PC-3 (cell line): Measurements from ENCODE around the gene PDPK1. TPM values are rescaled to one million over a fixed set of nuclear protein-coding genes. Genes with fewer than 3 reads are reported as not detected.

ENCODE experiments used
- ATAC-seq: fragments of 200-7000 bp; cut with Tn5 transposase; 2 replicates; pipeline ENCODE4 v1.9.1; 2020; ENCODE audit warnings: mild to moderate bottlenecking, moderate library complexity
- BruUV-seq: library from RNA; stranded (reverse); fragments of 400-500 nt; replicated peaks from 2 replicates; lab custom pipeline; 2021; lab: Mats Ljungman, UMichigan
- CTCF ChIA-PET: fragments of 300-600 bp; sonication (Branson Sonifier 250); formaldehyde crosslinking; loops from one replicate; lab custom pipeline; 2022; ENCODE audit warnings: antibody characterized with exemption; lab: Charles Lee
- POLR2A ChIA-PET: fragments of 300-600 bp; sonication (Branson Sonifier 250); formaldehyde crosslinking; loops from one replicate; lab custom pipeline; 2022; ENCODE audit warnings: antibody characterized with exemption; ENCODE audit not compliant: unreplicated experiment; lab: Charles Lee
- DNase-seq: peaks from one replicate; pipeline ENCODE4 v3.0.0-alpha.2; 2015
- H2AFZ ChIP-seq: fragments of 300-600 bp; sonication (generic); 2 replicates; pipeline ENCODE4 v1.6.0; 2016; ENCODE audit warnings: antibody characterized with exemption, low read length
- H3F3A ChIP-seq: fragments of 300-600 bp; sonication (generic); one replicate; pipeline ENCODE4 v1.6.0; 2017; ENCODE audit warnings: antibody characterized with exemption, low read length, control low read depth, mild to moderate bottlenecking; ENCODE audit not compliant: unreplicated experiment
- H3K27ac ChIP-seq: fragments of 300-600 bp; sonication (generic); 2 replicates; pipeline ENCODE4 v1.5.1; 2016; ENCODE audit warnings: mild to moderate bottlenecking, low read length
- H3K27me3 ChIP-seq: fragments of 300-600 bp; sonication (generic); 2 replicates; pipeline ENCODE4 v1.6.1; 2016; ENCODE audit warnings: low read length, mixed read lengths
- H3K36me3 ChIP-seq: fragments of 300-600 bp; sonication (generic); 2 replicates; pipeline ENCODE4 v1.6.1; 2016; ENCODE audit warnings: low read depth, mixed run types, low read length, mixed read lengths
- H3K4me1 ChIP-seq: fragments of 300-600 bp; sonication (generic); 2 replicates; pipeline ENCODE4 v1.5.1; 2016; ENCODE audit warnings: low read length; ENCODE audit not compliant: insufficient read depth
- H3K4me2 ChIP-seq: fragments of 300-600 bp; sonication (generic); 2 replicates; pipeline ENCODE4 v1.6.0; 2016; ENCODE audit warnings: low read length
- H3K4me3 ChIP-seq: fragments of 300-600 bp; sonication (generic); 2 replicates; pipeline ENCODE4 v1.5.1; 2016; ENCODE audit warnings: mild to moderate bottlenecking, low read length, mixed read lengths
- H3K79me2 ChIP-seq: fragments of 300-600 bp; sonication (generic); 2 replicates; pipeline ENCODE4 v1.6.1; 2017; ENCODE audit warnings: low read length, mixed read lengths
- H3K9ac ChIP-seq: fragments of 300-600 bp; sonication (generic); 2 replicates; pipeline ENCODE4 v1.6.0; 2016; ENCODE audit warnings: mild to moderate bottlenecking, low read length
- H3K9me2 ChIP-seq: fragments of 300-600 bp; sonication (generic); replicated peaks from 2 replicates; pipeline ENCODE4 v1.6.1; 2016; ENCODE audit warnings: mixed run types, low read length, mixed read lengths
- H3K9me3 ChIP-seq: fragments of 300-600 bp; sonication (generic); 2 replicates; pipeline ENCODE4 v1.6.1; 2016; ENCODE audit warnings: low read length, mixed read lengths
- H4K20me1 ChIP-seq: fragments of 300-600 bp; sonication (generic); 2 replicates; pipeline ENCODE4 v1.6.1; 2016; ENCODE audit warnings: low read length, mixed read lengths
- EZH2 ChIP-seq: fragments of 300-600 bp; sonication (generic); IDR thresholded peaks from one replicate; pipeline ENCODE4 v1.6.1; 2017; ENCODE audit warnings: antibody characterized with exemption, mild to moderate bottlenecking, low read length; ENCODE audit not compliant: unreplicated experiment
- EZH2phosphoT487 ChIP-seq: fragments of 300-600 bp; sonication (generic); IDR thresholded peaks from 2 replicates; pipeline ENCODE4 v1.6.1; 2018; ENCODE audit warnings: mild to moderate bottlenecking, antibody characterized with exemption, low read length, borderline replicate concordance
- intact Hi-C: fragments of 100-400 bp; cut with micrococcal nuclease; formaldehyde crosslinking; loops from 2 replicates; pipeline ENCODE4 v1.9.0; 2023
- total RNA-seq: library from RNA; depleted of rRNA; stranded (reverse); fragments of >200 nt; gene quantifications from 2 replicates; pipeline ENCODE4 v1.2.3, GENCODE V29; 2014
- TF ChIP-seq, protein P1 (sequence below): fragments of 300-600 bp; sonication (generic); conservative IDR thresholded peaks from 2 replicates; pipeline ENCODE4 v1.5.1; 2017; ENCODE audit warnings: antibody characterized with exemption, low read depth, mild to moderate bottlenecking, low read length

The PDPK1 gene
- total RNA-seq, 1 experiment from 2014 or later = 13.7 TPM

DNA sequence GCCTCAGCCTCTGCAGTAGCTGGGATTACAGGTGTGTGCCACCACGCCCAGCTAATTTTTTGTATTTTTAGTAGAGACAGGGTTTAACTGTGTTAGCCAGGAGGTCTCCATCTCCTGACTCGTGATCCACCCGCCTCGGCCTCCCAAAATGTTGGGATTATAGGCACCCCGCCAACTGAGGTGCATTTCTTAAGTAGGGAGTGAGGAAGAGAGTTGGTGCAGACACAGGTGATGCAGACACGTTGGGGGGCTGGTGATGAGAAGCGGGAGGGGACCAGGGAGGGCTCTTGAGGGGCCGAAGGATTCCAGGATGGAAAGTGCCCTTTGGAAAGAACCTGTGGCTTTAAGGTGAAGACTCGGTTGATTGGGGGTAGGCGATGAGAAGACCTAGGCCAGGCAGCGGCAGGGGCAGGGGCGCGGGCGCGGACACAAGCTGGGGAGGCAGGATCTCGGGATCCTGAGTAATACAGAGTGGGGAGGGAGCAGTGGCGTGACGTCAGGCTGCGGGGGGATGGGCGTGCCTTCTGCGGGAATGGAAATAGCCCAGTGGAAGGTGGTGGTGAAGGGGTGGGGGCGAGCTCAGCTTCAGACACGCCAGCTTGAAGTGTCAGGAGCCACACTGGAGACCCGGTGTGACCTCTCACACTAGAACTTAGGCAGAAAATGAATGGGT is 26.6 kb upstream of the PDPK1 start:
- Histone ChIP-seq H3K4me2 (no peak overlapping the region), H3K27me3 (no peaks in the 10 kb centered on the region), H3K27ac (no peak overlapping the region), H3K36me3 (no peaks in the 10 kb centered on the region), H3K9ac (no peak overlapping the region), H2AFZ (no peak overlapping the region), H3K9me2 (no peaks in the 10 kb centered on the region), H3K9me3 (no peaks in the 10 kb centered on the region), H3K4me1 (peaks cover 15% of the 10 kb centered on the region), H3F3A (no peaks in the 10 kb centered on the region), H3K4me3 (no peak overlapping the region), H4K20me1 (peaks cover 18% of the 10 kb centered on the region), H3K79me2 (peaks cover 24% of the 10 kb centered on the region)
- DNase-seq (no peak), ATAC-seq (no peak)
- BruUV-seq = no TSS peak
- intact Hi-C loops = no loop called here
- CTCF ChIA-PET = no interaction called here
- POLR2A ChIA-PET = interaction anchor here (0.6 kb wide), 1 partner anchor 37 kb away, joined by 8 read pairs; the partner anchor contains the start of gene TBC1D24
- TF ChIP-seq, protein P1, sequence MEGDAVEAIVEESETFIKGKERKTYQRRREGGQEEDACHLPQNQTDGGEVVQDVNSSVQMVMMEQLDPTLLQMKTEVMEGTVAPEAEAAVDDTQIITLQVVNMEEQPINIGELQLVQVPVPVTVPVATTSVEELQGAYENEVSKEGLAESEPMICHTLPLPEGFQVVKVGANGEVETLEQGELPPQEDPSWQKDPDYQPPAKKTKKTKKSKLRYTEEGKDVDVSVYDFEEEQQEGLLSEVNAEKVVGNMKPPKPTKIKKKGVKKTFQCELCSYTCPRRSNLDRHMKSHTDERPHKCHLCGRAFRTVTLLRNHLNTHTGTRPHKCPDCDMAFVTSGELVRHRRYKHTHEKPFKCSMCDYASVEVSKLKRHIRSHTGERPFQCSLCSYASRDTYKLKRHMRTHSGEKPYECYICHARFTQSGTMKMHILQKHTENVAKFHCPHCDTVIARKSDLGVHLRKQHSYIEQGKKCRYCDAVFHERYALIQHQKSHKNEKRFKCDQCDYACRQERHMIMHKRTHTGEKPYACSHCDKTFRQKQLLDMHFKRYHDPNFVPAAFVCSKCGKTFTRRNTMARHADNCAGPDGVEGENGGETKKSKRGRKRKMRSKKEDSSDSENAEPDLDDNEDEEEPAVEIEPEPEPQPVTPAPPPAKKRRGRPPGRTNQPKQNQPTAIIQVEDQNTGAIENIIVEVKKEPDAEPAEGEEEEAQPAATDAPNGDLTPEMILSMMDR = no peak
- TF ChIP-seq EZH2 (no peak), EZH2phosphoT487 (no peak)

DNA sequence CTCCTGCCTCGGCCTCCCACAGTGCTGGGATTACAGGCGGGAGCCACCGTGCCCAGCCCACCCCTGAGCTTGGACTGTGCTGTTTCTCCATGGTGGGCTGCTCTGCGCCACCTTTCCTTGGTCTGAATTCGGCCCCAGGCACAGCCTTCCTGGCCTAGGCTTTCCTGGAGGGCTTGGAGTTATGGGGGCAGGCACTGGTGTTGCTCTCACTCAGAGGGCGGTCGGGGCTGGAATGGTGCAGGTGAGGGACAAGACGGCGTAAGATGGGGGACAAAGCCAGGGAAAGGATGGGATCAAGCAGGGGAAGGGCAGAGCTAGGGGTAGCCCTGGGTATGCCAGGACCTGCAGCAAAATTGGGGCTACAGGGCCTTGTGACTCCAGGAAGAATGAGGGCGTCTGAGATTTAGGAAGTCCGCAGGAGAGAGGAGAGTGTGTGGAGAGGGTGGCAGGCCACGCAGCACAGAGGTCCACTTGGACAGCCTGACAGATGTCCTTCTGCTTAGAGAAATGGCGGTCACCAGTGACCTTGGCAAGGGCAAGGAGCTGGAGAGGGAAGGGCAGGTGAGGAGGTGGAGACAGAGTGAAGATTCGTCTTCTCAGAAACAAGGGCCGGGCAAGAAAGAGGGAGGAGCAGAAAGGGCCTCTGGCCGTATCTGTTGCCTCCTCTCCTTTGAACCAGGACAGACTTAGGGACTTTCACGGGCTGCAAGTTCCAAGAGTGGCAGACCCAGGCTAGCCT is 25.7 kb upstream of the PDPK1 start:
- H3K27me3 ChIP-seq = no peaks in the 10 kb centered on the region
- no peak overlapping the region for H2AFZ ChIP-seq
- no peaks in the 10 kb centered on the region for H3K9me3 ChIP-seq
- no TSS peak for BruUV-seq
- no peak overlapping the region for H3K4me2 ChIP-seq
- H3K27ac ChIP-seq = no peak overlapping the region
- H3K9ac ChIP-seq = no peak overlapping the region
- peaks cover 27% of the 10 kb centered on the region for H4K20me1 ChIP-seq
- H3K9me2 ChIP-seq = no peaks in the 10 kb centered on the region
- H3F3A ChIP-seq = no peaks in the 10 kb centered on the region
- TF ChIP-seq, protein P1 = no peak
- TF ChIP-seq EZH2 (no peak), EZH2phosphoT487 (no peak)
- CTCF ChIA-PET = no interaction called here
- POLR2A ChIA-PET = interaction anchor here (0.6 kb wide), 1 partner anchor 37 kb away, joined by 8 read pairs; the partner anchor contains the start of gene TBC1D24
- H3K79me2 ChIP-seq = peaks cover 33% of the 10 kb centered on the region
- ATAC-seq (no peak), DNase-seq (no peak)
- intact Hi-C loops = no loop called here
- H3K4me3 ChIP-seq = no peak overlapping the region
- H3K4me1 ChIP-seq = peaks cover 24% of the 10 kb centered on the region
- no peaks in the 10 kb centered on the region for H3K36me3 ChIP-seq
